GM12892 (cell line): ENCODE data around the gene VPS39.

Source experiments
- DNase-seq: peaks from one replicate; pipeline ENCODE4 v3.0.0; 2011; ENCODE audit not compliant: insufficient read length
- FAIRE-seq: peaks from 2 replicates; lab custom pipeline; 2011; peaks lifted over from hg19 to GRCh38; lab: Jason Lieb, UNC
- POLR2A ChIP-seq: IDR thresholded peaks from 2 replicates; pipeline ENCODE4 v1.6.1; 2011; ENCODE audit warnings: low read depth, low read length, control low read depth
- POLR2AphosphoS5 ChIP-seq: IDR thresholded peaks from 2 replicates; pipeline ENCODE4 v1.6.1; 2011; ENCODE audit warnings: low read depth, low read length, control low read depth
- TAF1 ChIP-seq: IDR thresholded peaks from 2 replicates; pipeline ENCODE4 v1.6.1; 2011; ENCODE audit warnings: low read depth, mild to moderate bottlenecking, control low read depth, low read length, borderline replicate concordance

VPS39 gene

DNA sequence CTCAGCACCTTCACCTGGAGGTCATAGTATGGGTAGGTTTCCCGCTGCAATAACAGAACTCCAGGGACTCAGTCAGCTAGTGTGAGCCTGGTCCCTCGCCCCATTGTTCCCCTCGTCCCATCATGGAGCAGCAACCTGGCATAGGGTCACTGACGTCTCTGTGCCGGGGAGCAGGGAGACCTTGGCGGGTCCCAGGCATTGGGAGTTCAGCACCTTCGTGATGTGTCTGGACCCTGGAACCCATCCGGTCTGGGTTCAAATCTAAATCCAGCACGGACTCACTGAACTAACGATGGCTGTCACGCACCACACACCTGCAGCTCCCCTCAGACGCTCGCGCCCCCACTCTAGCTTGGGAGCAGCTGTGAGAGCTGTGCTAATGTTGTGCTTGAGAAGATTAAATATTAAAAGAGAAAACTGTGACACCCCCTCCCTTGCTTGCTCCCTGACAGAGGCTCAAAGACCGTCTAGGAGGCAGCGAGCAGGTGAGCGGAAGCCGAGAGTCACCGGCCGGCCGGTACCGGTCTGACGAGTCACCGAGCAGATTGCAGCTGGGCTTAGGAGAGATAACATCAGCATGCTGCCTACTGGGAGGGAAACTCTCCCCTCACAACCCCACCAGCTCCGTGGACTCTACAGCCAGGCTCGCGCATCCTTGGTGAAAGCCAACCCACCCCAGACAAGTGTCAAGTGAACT lies 52.4 kb downstream of the VPS39 start:
- FAIRE-seq, result no peak
- TF ChIP-seq TAF1 (no peak), POLR2A (no peak), POLR2AphosphoS5 (no peak)
- DNase-seq, result no peak

DNA sequence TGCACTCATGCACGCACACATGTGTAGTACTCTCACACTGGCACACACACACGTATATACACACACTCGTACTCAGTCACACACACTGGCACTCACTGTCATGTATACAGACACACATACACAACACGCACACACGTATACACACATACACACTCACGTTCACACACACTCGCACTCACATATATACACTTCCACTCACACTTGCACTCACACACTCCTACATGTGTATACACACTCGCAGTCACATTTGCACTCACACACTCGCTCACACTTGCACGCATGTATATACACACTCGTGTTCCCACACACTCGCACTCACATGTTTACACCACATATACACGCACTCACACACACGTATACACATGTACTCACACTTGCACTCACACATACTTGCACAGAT lies 53.1 kb downstream of the VPS39 start:
- FAIRE-seq, result no peak

DNA sequence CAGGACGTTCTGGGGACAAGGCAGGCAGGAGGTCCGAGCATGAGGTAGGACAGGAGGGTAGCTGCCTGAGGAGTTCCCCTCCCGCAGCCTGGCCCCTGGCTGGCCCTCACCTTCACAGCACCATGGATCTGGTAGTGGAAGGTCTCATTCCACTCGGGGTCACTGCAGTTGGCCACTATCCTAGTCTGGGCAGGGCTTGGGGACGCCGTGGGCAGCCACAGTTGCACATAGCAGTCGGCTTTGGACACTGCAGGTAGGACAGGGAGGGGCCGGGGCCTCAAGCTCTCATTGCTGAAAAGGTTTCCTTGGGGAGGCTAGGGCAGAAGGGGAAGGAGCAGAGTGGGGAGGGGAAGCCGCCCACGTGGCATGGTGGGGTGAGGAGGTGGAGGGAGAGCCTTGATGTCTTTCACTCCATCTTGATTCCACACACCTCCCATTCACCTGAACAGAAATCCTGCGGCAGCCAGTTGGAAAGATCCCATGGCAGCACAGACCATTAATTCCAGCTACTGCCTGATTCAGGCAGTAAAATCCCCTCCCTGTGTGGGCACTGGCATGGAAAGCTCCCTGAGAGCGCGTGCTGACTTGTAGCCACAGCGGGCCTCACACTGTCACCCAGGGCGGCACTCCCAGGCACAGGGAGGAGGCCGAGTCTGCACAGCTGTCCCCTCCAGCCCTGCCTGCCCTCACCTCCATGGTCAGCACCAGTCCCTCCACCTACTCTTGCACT lies 53.7 kb downstream of the VPS39 start:
- no peak for DNase-seq
- FAIRE-seq, result no peak

More for the DNA sequence above, 53.1 kb downstream of the VPS39 start:
- DNase-seq, result no peak
- TF ChIP-seq POLR2A (no peak), TAF1 (no peak), POLR2AphosphoS5 (no peak)

DNA sequence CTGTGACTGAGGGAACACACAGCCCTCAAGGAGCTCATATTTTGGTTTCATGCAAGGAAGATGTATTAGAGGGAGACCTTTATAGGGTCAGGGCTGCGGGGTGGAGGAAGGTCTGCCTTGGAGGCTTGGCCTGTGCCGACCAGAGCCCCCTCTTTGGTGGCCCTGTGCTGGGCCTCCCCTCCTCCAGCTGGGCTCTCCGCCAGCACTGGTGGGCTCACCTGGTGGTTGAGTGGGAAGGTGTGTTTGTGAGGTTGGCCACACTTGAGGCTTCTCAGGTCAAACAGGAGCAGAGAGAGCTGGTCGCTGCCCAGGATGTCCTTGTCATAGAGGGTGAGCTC lies 54.3 kb downstream of the VPS39 start:
- DNase-seq (no peak), FAIRE-seq (no peak)
- no peak for TF ChIP-seq POLR2A

More for the DNA sequence above, 53.7 kb downstream of the VPS39 start:
- TF ChIP-seq POLR2A (no peak), POLR2AphosphoS5 (no peak), TAF1 (no peak)

DNA sequence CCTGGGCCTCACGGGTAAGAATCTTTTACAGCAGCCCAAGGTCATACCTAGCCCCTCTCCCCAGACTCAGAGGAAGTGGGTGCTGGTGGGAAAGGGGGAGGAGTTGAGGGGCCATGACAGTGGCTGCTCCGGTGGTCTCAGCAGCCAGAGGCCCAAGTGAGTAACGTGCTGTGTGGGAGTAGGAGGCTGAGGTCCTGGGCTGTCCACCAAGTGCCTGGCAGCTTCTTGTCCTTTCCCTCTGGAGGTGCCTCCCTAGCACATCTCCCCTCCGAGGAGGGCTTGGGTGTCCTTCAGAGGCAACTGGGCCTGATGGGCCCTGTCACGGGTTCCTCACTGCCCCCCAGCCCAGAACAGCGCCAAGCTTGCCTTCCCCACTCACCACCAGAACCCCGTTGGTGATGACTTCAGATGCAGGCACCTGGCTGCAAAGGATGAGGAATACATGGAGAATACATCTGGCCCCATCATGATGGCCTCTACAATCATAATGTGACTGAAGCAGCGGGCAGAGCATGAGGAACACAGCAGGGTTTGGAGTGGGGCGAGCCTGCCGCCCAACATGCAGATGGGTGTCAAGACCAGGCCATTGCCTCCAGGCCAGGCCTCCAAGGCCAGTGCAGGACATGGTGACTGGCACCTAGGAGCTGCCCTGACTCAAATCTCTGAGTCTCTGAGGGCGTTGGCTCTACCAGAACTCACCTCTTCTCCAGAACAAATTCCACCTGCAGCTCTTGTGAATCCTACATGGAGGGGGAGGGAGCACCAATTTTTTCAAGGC lies 55.0 kb downstream of the VPS39 start:
- TF ChIP-seq POLR2A (no peak), POLR2AphosphoS5 (no peak), TAF1 (no peak)
- no peak for FAIRE-seq
- no peak for DNase-seq

DNA sequence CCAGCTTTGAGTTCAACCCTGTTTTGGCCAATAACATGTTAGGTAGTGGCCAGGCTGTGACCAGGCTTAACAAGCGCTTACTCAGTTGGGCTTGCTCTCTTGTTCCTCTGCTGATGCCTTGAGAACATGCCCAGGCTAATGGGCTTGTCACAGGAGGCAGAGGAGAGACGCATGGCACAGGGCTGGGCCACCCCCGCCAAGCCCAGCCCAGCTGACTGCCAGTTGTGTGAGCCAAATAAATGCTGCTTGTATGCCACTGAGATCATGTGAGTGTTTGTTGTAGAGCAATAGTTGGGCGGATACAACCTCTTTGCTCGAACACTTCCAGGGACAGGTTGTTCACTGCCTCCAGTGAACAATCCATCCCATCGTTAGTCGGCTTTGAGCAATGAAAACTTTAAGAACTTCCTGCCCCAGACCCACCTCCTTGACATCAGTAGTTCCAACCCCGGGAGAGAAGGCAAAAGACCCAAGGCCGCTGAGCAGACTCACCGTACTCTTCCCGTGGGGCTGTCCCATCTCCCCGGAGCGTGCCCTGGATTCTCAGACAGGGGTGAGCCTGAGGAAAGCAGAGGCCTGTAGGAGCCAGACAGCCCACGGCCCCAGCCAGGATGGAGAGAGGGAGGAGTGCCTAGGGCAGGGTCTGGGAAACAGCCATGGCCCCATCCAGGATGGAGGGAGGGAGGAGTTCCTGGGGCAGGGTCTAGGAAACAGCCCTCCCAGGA lies 55.7 kb downstream of the VPS39 start:
- TF ChIP-seq TAF1 (no peak), POLR2A (no peak), POLR2AphosphoS5 (no peak)
- FAIRE-seq (no peak), DNase-seq (no peak)

DNA sequence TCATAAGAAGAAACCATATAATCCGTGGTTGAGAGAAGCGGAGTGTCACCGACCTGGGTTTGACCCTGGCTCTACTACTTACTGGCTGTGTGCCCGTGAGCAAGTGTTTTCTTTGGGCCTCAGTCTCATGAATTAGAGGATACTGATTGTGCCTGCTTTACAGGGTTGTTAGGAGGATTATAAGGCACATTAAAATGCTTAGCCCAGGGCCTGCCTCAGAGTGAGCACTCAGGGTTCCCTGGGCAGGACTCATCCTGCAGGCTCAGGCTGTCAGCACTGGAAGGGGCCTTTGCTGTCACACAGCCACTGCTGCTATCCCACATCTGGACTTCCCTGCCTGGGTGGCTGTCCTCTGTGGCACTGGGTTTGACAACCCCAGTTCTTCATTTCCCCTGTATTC lies 56.4 kb downstream of the VPS39 start:
- no peak for DNase-seq
- FAIRE-seq, result no peak
- TF ChIP-seq POLR2A, result no peak
- no peak for TF ChIP-seq POLR2AphosphoS5
- TF ChIP-seq TAF1, result no peak

DNA sequence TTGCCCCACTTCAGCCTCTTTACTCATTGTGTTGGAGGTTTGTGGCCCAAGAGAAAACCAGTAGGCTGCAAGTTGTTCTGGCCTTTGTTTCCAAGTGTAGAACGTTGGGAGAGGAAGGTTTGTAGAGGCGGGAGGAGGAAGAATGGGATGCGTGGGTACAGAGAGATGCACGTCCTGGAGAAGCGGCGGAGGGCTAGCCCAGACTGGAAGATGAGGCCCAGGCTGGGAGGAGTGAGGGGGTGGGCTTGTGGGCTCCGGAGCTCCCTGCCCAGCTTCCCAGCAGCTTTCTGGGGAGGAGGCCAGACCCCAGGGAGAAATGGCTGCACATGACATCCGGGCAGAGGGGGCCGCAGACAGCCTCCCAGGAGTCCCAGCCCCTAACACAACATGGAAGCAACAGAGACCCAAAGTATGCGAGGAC lies 57.0 kb downstream of the VPS39 start:
- no peak for DNase-seq
- FAIRE-seq, result no peak

DNA sequence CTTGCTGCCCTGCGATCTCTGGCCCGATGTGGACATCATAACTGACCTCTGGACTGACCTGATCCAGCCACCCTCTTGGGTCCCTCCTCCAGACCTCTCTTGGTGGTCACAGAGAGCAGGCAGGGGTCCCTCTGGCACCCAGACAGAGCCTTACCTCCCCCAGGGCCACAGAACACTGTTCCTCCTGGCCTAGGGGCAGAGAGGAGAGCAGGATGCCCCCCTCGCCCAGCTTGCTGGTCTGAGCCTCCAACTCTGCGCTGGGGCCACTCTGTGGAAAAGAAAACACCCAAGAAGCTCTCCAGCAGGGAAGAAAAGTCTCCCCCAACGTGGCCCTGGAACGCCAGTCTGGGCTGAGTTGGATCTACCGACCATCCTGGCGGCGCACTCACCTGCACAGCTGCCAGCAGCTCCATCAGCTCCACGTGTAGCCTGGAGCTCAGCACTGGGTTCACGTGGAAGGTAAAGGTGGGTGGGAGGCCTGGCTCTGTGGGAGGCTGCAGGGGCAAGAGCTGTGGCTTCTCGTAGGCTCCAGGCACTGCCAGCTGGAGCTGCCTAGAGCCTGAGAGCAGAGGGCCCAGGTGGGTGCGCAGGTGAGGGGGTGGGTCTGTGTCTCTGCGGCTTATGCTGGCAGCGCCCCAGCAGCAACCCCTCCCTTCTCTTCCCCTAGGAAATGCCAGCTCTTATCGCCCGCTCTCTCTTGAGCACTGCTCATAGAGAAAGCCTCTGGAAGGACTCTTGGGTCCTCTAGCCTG lies 57.7 kb downstream of the VPS39 start:
- TF ChIP-seq POLR2AphosphoS5 (no peak), POLR2A (no peak), TAF1 (no peak)
- FAIRE-seq, result no peak

More for the DNA sequence above, 57.0 kb downstream of the VPS39 start:
- no peak for TF ChIP-seq POLR2AphosphoS5
- no peak for TF ChIP-seq TAF1
- TF ChIP-seq POLR2A, result no peak

DNA sequence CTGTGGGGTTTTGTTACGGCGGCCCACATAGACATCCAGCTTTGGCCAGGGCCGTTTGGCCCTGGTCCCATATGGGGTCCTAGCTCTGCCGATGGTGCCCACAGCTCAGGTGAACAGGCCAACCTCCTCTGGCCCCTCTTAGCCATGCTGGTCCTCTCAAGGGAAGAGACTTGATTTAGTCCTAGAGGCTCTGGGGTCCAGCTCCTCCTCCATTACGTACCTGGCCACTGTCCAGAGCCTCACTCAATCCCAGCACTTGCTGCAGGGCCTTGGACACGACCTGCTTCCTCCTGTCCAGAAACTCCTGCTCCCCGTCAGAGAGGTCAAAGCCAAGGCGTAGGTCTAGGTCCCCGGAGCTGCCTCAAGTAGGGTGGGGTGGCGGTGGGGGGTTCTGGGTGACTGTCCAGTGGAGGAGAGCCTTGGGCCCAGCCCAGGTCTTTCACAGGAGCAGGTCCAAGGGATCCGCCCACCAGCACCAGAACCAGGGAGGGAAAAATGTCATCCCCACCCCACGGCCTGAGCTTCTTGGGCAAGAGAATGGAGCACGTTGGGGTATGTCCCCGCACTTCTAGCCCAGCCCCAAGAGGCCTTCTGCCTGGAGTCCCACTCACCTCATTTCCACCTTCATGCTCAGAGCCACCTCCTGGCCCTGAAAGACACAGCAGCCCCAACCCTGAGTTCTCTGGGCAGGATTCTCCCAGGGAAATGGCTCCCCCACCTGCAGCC lies 58.4 kb downstream of the VPS39 start:
- FAIRE-seq (no peak), DNase-seq (no peak)
- no peak for TF ChIP-seq POLR2AphosphoS5
- no peak for TF ChIP-seq POLR2A
- TF ChIP-seq TAF1, result no peak

More for the DNA sequence above, 57.7 kb downstream of the VPS39 start:
- DNase-seq, result no peak
